Measurements from ENCODE around the gene LTN1.
A peak's percentile ranks its signal among the peaks of the same experiment; 100 is the strongest.

The LTN1 gene

DNA sequence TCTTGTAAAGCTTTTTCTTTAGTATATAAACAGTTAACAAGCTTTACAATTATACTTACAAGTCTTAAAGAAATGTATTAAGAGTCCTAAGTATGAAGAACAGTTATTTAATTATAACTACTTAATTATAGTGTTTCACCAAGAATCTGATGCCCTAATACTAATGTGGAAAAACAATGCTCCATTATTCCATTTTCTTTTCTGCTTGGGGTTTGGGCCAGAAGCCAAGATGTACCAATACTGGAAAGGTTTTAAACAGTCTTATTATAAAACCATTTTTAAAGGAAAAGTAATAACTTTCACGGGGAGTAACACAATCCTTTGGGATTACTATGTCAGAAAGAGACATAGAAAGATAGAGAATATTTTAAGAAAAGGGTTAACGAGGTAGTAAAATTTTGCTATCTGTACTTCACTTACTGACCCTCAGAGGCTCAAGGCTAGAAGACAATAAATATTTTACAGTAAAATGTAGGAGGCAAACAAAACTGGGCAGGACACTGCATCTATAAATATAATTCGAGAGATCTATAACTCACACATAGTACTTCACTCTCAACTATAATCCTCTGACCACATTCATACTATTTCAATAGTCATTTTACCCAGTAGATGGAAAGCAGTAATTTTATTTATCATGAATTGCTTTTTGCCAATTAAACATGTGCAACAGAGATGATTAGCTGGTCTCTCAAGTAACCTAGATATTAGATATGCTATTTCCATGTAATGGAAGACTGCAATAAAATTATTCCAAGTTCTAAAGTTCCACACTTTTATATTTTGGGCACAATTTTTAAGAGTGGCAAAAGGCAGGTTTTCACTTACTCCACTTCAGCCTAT, 63.9 kb downstream of the LTN1 start:
- DNase-seq: no peak

DNA sequence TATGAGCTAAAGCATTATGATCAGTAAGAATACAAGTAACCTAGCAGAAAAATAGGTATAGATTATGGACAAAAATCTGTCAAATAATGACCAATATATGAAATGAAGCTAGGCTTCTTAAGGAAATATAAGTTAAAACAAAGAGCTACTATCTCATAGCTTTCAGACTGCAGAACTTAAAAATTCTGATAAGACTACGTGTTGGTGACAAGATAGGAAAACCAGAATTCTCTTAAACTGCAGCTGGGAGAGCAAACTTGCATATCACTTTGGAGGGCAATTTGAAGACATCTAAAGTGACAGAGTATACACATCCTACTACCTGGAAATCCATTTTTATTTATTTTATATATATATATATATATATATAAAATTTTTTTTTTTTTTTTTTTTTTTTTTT, 65.5 kb downstream of the LTN1 start:
- no peak for DNase-seq

DNA sequence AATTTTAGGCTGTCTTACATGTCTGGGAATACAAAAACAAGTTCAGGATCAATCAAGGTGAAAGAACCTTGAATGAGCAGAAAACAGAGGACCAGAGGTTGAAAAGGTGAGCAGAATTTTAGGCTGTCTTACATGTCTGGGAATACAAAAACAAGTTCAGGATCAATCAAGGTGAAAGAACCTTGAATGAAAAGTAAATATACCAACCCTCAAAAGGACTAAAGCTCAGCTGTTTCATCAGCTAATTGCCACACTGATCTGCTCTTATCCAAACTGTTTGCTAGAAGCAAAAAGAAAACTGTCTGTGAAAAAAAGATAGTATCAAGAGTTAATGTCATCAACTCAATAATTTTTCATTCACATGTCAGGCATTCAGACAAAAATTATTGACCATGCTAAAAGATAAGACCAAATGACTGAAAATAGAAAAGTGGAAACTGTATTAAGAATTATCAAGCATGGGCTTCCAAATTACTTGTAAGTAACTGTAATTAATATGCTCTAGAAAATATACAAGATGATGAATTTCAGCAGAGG, 69.2 kb downstream of the LTN1 start:
- no peak for DNase-seq

DNA sequence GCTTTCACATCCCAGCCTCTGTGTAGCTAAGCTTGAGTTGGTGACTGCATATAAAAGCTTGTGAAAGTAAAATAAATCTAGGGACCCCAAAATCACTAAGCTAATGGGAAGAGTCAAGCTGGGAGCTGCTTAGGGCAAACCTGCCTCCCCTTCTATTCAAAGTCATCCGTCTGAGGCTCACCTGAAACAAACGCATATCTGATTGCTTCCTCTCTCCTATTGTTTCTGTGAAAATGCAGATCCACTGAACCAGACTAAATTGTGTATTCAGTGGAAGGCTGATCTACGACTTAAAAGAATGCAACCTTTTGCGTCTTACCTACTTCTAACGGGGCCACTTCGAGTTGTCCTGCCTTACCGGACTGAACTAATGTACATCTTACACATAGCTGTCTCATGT, 70.3 kb downstream of the LTN1 start:
- no peak for DNase-seq

DNA sequence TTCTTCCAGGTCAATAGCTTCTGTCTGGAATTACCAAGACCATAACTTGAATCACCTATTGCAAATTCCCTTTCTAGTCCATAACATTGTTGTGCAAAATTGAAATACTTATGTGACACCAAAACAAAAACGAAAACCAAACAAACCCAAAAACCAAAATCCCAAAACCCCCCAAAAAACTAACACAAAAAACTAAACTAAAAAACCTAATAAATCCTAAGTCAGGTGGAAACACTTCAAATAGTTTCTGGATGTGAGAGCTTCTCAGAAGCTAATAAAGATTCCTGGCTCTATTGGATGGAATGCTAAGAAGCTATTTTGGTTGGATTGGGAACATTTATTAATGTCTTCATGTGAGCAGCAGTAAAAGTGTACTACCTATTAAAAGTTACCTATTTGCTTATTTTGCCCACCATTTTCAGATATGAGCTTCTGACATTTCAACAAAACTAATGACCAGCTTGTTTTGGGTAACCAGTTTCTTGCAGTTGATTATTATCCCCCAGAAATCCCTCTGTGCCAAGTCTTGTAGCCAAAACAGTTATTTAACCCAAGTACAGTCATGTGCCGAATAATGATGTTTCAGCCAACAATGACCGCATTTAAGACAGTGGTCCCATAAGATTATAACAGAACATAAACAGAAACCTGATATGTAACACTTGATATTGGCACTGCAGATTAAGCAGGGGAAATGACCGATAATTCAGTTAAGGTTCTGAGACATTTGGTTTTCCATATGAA, 76.4 kb downstream of the LTN1 start:
- DNase-seq: no peak

DNA sequence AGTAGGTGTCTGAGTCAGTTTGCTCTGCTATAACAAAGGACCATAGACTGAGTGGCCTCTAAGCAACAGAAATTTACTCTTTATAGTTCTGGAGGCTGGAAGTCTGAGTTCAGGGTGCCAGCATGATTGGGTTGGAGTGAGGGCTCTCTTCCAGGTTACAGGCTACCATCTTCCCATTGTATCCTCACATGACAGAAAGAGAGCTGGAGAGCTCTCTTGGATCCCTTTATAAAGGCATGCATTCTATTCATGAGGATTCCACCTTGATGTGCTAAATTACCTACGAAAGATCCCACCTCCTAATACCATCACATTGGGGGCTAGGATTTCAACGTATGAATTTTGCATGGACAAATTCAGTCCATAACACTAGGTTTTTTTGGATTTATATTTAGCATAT, 79.6 kb downstream of the LTN1 start:
- no peak for DNase-seq

DNA sequence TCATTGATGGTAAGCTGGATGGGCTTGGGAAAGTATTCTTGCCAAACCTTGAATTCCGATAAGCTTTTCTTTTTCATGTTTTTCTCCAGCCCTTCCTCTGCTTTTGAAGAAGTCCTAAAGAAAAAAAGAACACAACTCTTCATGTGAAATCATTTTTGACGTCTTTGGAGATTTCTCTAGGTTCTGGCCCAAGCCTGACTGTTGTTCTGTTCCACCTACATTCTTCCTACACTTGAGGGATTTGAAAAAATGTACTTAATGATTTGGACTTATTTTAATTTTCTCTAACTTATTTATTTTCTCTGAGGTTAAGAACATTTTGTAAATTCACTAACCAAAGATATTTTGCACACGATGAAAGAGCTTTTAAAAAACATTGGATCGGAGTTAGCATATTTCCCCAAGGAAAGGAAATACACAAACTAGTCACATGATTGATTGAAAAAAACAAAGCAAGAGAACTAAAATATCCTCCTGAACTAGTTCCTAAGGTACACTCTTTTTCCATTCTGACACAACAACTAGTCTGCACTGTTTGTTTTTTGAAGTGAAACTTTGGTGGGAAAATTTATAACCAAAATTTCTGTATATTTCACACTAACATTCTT, 82.3 kb downstream of the LTN1 start:
- no peak for DNase-seq

DNA sequence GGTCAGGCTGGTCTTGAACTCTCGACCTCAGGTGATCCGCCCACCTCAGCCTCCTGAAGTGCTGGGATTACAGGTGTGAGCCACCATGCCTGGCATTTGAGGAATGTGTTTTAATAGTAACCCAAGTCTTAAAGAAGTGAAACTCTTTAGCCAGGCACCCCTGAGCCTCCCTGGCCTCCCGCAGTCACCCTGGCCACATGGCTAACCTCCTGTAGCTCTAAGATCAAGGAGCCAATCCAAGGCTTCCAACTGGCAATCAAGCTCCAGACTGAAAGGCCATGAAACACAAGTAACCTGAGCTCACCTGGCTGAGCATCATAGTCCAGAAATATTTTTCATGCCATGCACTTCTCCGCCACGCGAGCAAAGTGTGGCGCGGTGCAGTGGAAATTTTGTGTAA, 84.3 kb downstream of the LTN1 start:
- no peak for DNase-seq

DNA sequence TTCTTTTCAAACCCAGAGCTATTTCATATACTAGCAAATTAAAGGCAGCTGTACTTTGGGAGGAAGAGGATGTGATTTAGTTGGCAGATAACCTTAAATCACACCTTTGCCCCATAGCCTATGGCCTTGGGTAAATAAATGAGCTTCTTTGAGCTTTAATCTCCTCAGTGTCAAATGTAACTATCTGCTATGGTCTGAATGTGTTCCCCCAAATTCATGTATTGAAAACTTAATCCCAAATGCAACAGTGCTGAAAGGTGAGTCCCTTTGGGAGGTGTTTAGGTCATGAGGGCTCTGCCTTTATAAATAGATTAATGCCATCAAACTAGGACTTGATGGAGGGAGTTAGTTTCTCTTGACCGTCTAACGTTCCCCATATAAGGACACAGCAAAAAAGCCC, 85.8 kb downstream of the LTN1 start:
- no peak for DNase-seq

DNA sequence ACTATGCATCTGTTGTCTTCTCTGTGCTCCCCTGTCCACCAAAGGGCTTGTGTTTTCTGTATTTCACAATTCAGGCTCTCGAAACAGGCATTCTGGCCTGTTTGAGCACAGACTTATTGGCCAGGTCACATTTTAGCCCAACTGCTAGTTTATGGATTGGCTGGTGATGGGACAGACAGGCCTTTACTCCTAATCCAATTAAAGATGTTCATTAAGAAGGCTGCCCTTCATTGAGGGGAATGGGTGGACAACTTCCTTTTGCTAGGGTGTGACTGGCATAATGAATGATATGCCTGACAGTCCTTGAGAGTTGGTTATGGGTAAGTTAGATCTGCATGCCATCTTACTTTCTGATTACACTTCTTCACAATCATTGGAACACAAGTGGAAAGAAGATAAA, 86.4 kb downstream of the LTN1 start:
- DNase-seq: no peak

DNA sequence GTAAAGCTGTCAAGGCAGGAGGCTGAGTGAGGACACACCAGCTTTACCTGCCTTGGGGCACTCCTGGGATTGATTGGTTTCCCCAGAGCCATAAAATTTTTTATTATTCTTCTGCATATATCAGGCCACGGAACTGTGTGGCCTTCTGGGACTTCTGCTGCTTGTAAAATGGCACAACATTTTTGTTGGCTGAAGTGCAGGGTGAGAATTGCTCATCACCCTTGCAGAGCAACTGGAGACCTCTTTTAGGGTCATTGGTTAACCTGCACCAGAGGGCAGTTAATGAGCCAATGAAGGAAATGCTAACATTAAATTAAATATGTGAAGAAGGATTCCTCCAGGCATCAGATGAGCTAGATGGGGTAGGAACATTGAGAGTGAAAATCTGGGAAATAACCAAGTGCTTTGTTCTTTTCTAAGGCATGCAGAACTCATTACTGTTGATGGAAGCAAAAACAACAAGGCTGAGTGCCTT, 87.7 kb downstream of the LTN1 start:
- no peak for DNase-seq

DNA sequence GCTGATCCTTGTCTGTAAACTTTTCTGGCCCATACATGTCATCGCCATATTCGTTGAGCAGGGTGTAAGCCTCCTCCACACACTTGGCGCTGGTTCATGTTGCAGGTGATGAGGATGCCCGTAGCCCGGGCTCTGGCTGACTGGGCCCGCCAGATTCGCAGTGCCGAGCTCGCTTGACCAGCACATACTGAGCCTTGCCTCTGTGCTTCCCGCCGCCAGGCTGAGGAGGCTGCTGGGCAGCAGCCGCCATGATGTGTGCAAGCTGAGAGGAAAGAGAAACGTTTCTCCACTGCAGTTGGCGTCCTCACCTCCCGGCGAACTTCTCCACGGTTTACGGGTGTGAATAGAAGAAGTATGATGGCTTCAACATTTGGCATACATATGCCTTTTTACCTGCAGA, 89.2 kb downstream of the LTN1 start:
- DNase-seq: no peak

DNA sequence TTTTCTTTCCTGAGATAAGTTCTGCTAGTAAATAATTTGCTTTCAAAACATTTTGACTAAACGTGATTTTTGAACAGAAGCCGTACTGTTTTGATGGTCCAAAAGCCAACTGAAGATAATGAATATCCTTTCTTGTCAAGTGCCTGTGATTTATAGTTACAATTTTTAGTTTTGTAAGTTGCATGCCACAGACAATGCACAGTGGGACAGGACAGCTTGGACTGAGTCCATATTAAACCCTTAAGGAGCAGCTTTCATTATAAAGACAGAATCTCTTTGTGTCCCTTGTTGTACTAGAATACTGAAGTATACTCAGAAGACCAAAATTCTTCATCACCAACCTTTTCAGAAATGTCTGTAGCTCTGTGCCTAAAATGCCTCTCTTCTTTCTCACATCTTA, 92.2 kb downstream of the LTN1 start:
- DNase-seq: no peak

DNA sequence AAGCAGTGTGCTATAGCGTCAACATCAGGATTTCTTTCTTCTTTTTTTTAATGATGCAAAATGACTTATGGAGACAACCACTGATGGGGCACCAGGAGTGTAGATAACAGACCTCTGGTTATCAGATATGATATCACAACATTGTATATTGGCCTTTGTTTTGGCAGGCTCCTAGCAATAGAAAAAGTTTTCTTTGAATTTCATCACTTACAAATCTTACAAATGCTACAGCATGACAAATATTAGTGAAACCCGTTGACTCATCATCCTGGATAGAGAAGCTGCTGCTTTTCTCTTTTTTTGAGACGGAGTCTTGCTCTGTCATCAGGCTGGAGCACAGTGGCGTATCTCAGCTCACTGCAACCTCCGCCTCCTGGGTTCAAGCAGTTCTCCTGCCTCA, 92.9 kb downstream of the LTN1 start:
- no peak for DNase-seq

DNA sequence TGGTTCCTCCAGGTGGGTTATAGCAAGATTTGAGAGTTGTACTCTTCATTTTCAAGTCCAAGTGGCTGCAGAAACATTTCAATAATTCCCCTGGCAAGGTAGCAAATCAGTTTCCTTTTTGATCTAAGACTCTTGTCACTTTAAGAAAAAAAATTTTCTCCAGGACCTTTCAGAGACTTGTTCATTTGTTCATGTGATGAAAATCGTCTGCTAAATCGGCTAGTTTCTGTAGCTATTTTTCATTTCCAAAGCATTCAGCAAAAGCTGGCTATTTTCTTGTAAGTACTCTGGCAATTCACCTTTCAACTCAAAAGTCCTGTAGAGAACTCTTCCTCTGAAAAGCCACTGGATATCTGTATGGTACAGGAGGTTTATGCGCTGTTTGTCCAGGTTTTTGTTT, 93.5 kb downstream of the LTN1 start:
- DNase-seq: no peak

DNA sequence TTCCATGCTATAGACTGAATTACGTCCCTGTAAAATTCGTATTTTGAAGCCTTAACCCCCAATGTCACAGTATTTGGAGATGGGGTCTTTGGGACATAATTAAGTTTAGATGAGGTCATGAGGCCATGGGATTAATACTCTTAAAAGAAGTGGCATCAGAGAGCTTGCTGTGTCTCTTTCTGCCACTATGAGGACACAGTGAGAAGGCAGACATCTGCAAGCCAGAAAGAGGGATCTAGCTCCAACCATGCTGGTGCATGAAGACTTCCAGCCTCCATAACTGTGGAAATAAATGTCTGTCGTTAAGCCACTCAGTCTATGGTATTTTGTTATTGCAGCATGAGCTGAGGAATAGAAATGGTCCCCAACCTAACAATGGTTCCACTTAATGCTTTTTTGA, 99.0 kb downstream of the LTN1 start:
- DNase-seq: no peak

DNA sequence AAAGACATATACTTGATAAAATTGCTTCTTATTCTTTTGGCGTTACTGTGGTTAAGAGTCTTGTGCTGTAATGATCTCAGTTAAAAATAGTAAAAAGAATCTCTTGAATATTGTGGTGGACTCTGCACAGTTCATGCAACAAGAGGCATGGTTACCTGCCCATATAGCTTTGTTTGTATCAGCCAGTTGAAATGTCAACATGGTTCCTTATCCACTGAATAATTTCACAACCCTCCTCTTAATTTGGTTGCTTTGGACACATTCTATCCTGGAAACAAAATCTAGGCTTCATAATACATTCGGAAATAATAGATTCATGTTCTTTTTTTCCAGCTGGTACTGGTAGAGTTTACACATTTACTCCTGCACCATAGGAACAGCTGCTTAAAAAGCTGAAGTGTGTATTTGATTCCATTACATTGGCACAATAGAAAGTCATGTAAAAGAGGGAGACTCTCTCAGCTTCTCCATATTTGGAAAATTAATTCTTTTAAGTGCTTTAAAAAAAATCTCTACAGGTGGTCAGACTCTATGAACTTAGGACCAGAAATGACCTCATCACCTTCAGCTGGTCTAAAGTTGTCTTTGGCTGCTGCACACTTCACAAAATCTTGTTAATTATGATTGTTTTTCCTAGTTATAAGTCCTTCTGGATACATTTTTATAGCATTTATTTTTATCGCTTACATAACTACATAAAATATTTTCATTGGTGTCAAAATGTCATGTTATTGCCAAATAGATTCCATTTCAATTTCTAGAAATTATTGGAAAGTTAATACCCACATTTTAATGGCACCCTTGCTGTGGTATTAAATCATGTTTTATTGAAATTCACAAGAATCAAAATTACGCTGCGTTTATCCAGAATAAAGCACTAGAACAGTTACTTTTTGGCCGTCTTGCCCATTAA, 100.2 kb downstream of the LTN1 start:
- no peak for DNase-seq

DNA sequence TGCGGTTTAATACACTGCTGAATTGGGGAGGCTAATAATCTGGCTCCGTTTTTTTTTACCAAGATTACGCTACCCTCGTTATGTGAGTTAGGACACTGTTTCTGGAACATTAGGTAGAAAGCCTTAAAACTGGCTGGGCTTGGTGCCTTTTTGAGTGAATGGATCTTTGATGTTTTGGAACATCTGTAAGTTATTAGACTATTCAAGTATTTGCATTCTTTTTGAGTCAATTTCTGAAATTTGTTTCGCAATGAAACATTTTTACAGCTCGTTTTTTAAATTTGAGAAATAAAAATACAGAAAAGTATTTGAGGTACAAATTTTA, 106.9 kb downstream of the LTN1 start:
- DNase-seq: no peak

DNA sequence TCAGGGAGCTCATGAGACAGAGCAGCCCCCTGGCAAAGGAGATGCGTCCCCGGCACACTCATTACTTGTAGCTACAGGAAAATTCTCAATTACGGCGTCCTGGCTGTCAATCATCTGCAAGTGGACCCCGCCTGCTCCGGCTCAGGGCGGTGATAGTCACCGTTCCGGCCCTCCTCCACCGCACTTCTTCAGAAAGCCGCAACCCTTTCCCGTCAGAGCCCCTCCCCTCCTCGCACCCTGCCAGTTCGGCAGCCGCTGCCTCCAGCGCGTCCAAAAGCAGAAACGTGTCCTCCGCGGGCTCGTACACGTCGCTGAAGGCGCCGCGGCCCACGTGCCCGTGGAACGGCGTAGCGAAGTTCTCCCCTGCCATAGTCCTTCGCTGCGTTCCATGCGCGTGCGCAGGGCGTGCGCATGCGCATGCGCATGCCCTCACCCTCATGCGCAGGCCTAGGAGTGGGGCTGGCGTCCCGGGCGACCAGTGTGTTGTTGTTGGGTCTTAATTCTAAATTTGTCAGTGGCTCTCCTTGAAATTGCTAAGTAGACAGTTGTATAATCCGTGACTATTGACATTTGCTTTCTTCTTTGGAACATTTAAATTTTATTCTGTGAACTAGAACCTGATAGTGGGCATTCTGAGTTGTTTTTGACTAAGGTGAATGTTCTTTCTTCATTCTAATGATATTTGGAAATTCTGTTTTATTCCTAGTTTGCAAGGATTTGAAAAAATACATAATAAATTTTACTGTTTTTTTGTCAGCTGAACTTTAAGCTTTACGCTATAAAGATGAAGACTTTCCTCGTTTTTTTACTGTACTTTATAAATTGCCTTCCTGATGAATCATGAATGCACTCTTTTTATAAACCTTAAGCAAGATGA, 107.5 kb downstream of the LTN1 start:
- peak; percentile 11 to 96 (median 83) for DNase-seq

DNA sequence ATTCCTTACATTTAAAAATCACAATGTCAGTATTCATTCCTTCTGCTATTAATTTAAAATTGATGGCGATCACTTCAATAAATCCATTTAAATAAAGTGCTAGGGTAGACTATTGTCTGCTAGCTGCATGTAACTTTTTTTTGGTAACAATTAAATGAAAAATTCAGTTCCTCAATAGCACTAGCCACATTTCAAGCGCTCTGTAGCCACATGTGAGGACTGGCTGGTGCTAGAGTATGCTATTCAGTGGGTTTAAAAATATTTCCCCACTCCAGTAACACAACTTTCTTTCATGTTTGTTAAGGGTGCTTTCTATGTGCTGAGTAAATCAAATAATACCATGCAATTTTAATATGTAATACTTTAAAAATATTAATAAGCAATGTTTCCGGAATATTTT, 108.2 kb downstream of the LTN1 start:
- DNase-seq: peak in 1 of 58 donors; percentile 57
